HFFc6 (cell line): Measurements from ENCODE around the gene EEFSEC. TPM values are rescaled to one million over a fixed set of nuclear protein-coding genes. Genes with fewer than 3 reads are reported as not detected.

ENCODE experiments used
- DNase-seq: peaks from one replicate; pipeline ENCODE4 v3.0.0-alpha.2; 2018
- H3K27ac Mint-ChIP-seq: 2 replicates; pipeline ENCODE4 v1.8.0; 2020; ENCODE audit warnings: mild to moderate bottlenecking, mixed read lengths
- H3K27me3 Mint-ChIP-seq: 2 replicates; pipeline ENCODE4 v1.8.0; 2021; ENCODE audit warnings: mild to moderate bottlenecking, moderate library complexity, mixed read lengths; ENCODE audit not compliant: insufficient read depth
- H3K36me3 Mint-ChIP-seq: 2 replicates; pipeline ENCODE4 v1.8.0; 2021; ENCODE audit warnings: low read depth, mixed read lengths
- H3K4me1 Mint-ChIP-seq: 2 replicates; pipeline ENCODE4 v1.8.0; 2020; ENCODE audit warnings: low read depth, mixed read lengths
- H3K4me3 Mint-ChIP-seq: 2 replicates; pipeline ENCODE4 v1.8.0; 2020; ENCODE audit warnings: mild to moderate bottlenecking, moderate library complexity, mixed read lengths
- H3K9me3 Mint-ChIP-seq: 2 replicates; pipeline ENCODE4 v1.8.0; 2020; ENCODE audit warnings: mild to moderate bottlenecking, mixed read lengths
- CTCF ChIP-seq: fragments of 200-600 bp; sonication (generic); IDR thresholded peaks from 2 replicates; pipeline ENCODE4 v1.5.0; 2021; ENCODE audit warnings: antibody characterized with exemption, mild to moderate bottlenecking
- total RNA-seq, 6 experiments: library from RNA; stranded (reverse); fragmentation: NEBNext Ultra II Directional; extraction: Animal tissue kit (Norgen Biotek cat#: 25700); gene quantifications; 2 replicates in 1 of 6; 3 replicates in 5 of 6; pipeline ENCODE4 v1.2.3, GENCODE V29; 2021

The EEFSEC gene
- total RNA-seq, 6 experiments from 2014 or later = 8.2 to 11.6 (median 11.0) TPM

GRCh38 chr3:128210711-128211110, 57.4 kb downstream of the EEFSEC start:
- no peak overlapping the region for H3K4me3 Mint-ChIP-seq
- H3K4me1 Mint-ChIP-seq = no peaks in the 10 kb centered on the region
- no peak overlapping the region for H3K27ac Mint-ChIP-seq
- no peak for DNase-seq
- H3K27me3 Mint-ChIP-seq = peaks cover 2% of the 10 kb centered on the region
- no peaks in the 10 kb centered on the region for H3K36me3 Mint-ChIP-seq
- no peak for TF ChIP-seq CTCF
- no peaks in the 10 kb centered on the region for H3K9me3 Mint-ChIP-seq

- TF ChIP-seq CTCF = no peak
- no peak overlapping the region for H3K27ac Mint-ChIP-seq
- peaks cover 6% of the 10 kb centered on the region for H3K4me1 Mint-ChIP-seq
Observed at GRCh38 chr3:128214056-128214455, 60.8 kb downstream of the EEFSEC start.

DNA sequence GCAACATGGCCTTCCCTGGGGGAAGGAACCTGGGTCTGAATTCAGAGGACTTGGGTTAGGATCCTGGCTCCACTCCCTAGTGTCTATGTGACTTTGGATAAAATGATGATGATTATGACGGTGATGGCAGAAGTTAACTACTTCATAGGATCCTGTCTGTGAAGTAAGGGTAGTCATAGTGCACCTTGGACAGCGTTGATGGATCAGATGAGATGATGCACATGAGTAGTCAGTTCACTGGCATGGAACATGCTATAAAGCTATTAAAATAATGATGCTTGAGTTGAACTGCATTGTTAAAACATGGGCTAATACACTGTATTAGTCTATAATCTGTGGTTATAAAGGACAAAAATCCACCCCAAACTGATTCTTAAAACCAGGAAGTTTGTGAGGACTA, 62.0 kb downstream of the EEFSEC start:
- Mint-ChIP-seq H3K4me1 (peaks cover 6% of the 10 kb centered on the region), H3K27ac (no peak overlapping the region), H3K27me3 (no peaks in the 10 kb centered on the region), H3K4me3 (no peak overlapping the region), H3K9me3 (no peaks in the 10 kb centered on the region), H3K36me3 (no peaks in the 10 kb centered on the region)
- no peak for TF ChIP-seq CTCF
- DNase-seq = no peak

More at GRCh38 chr3:128214056-128214455, 60.8 kb downstream of the EEFSEC start:
- Mint-ChIP-seq H3K36me3 (no peaks in the 10 kb centered on the region), H3K27me3 (no peaks in the 10 kb centered on the region; the same call in none of the 2 replicates), H3K4me3 (no peak overlapping the region), H3K9me3 (no peaks in the 10 kb centered on the region)
- DNase-seq = no peak

- H3K27ac Mint-ChIP-seq = no peak overlapping the region
- no peak for DNase-seq
- no peak overlapping the region for H3K4me3 Mint-ChIP-seq
- H3K27me3 Mint-ChIP-seq = no peaks in the 10 kb centered on the region
- peaks cover 6% of the 10 kb centered on the region for H3K4me1 Mint-ChIP-seq
- no peak for TF ChIP-seq CTCF
- H3K36me3 Mint-ChIP-seq = peaks cover 6% of the 10 kb centered on the region
- H3K9me3 Mint-ChIP-seq = no peaks in the 10 kb centered on the region
Observed at GRCh38 chr3:128215800-128216495, 62.7 kb downstream of the EEFSEC start.

GRCh38 chr3:128217702-128218547, 64.6 kb downstream of the EEFSEC start:
- H3K4me1 Mint-ChIP-seq = peaks cover 6% of the 10 kb centered on the region
- peaks cover 6% of the 10 kb centered on the region for H3K9me3 Mint-ChIP-seq
- H3K27me3 Mint-ChIP-seq = no peaks in the 10 kb centered on the region
- H3K27ac Mint-ChIP-seq = peak overlapping the region; percentile 19; the same call in 1 of the 2 replicates
- TF ChIP-seq CTCF = no peak
- DNase-seq = no peak
- H3K36me3 Mint-ChIP-seq = peaks cover 21% of the 10 kb centered on the region
- H3K4me3 Mint-ChIP-seq = no peak overlapping the region
